HCT116 (cell line): ENCODE results near the gene MAIP1. TPM values are rescaled to one million over a fixed set of nuclear protein-coding genes. Genes with fewer than 3 reads are reported as not detected.

Source experiments
- ATAC-seq: fragments of 200-7000 bp; cut with Tn5 transposase; 2 replicates; pipeline ENCODE4 v1.9.1; 2020; ENCODE audit warnings: mild to moderate bottlenecking, moderate library complexity
- BruUV-seq: library from RNA; stranded (reverse); fragments of 400-500 nt; replicated peaks from 2 replicates; lab custom pipeline; 2021; lab: Mats Ljungman, UMichigan
- CTCF ChIA-PET: fragments of 300-600 bp; sonication (Branson Sonifier 250); formaldehyde crosslinking; loops from one replicate; lab custom pipeline; 2021; ENCODE audit warnings: antibody characterized with exemption; lab: Charles Lee
- POLR2A ChIA-PET: fragments of 300-600, 350-600 bp; sonication (Branson Sonifier 250); formaldehyde crosslinking; loops from one replicate; lab custom pipeline; 2021; ENCODE audit warnings: antibody characterized with exemption; lab: Charles Lee
- RAD21 ChIA-PET, 2 experiments: fragments of 300-600 bp; sonication (Branson Sonifier 250); formaldehyde crosslinking; loops; one replicate each; lab custom pipeline; 2023; ENCODE audit warnings: low total read pairs in 2 of 2; ENCODE audit not compliant: uncharacterized antibody in 2 of 2, unreplicated experiment in 2 of 2, low non-redundant PET in 1 of 2; lab: Charles Lee
- DNase-seq: peaks from one replicate; pipeline ENCODE4 v3.0.0-alpha.2; 2010; ENCODE audit warnings: low read depth, low spot score
- H2AFZ ChIP-seq: fragments of 200-600 bp; shearing (Covaris generic), sonication (generic); 2 replicates; pipeline ENCODE4 v1.6.1; 2017; ENCODE audit warnings: low read depth, mixed run types, mixed read lengths, antibody characterized with exemption, low read length; ENCODE audit not compliant: poor library complexity, severe bottlenecking
- H3K27ac ChIP-seq: 2 replicates; pipeline ENCODE4 v1.5.1; 2012; ENCODE audit warnings: low read depth, low read length
- H3K27me3 ChIP-seq: fragments of 200-600 bp; sonication (generic); 2 replicates; pipeline ENCODE4 v1.6.1; 2016; ENCODE audit warnings: mixed run types, low read length, mixed read lengths; ENCODE audit not compliant: insufficient read depth
- H3K36me3 ChIP-seq, 2 experiments: fragments of 200-500 bp in 1 of 2; fragments of 200-600 bp in 1 of 2; sonication (Bioruptor generic) in 1 of 2; sonication (generic) in 1 of 2; 2 replicates each; pipeline versions ENCODE4 v1.5.1 to v1.6.1; 2014 to 2016; ENCODE audit warnings: low read length in 2 of 2, inconsistent platforms in 1 of 2, mixed read lengths in 1 of 2, mixed run types in 1 of 2; ENCODE audit not compliant: insufficient read depth in 2 of 2, control insufficient read depth in 1 of 2
- H3K4me1 ChIP-seq, 2 experiments: fragments of 200-600 bp in 1 of 2; sonication (generic) in 1 of 2; 2 replicates each; pipeline versions ENCODE4 v1.5.1 to v1.6.1; 2012 to 2017; ENCODE audit warnings: low read length in 2 of 2, inconsistent platforms in 1 of 2, mild to moderate bottlenecking in 1 of 2, mixed read lengths in 1 of 2, mixed run types in 1 of 2, moderate library complexity in 1 of 2; ENCODE audit not compliant: insufficient read depth in 2 of 2, control insufficient read depth in 1 of 2
- H3K4me2 ChIP-seq: fragments of 200-600 bp; sonication (generic); 2 replicates; pipeline ENCODE4 v1.6.1; 2017; ENCODE audit warnings: mixed run types, low read length, mixed read lengths
- H3K4me3 ChIP-seq, 2 experiments: fragments of 200-600 bp in 1 of 2; sonication (generic) in 1 of 2; replicated peaks in 1 of 2; 2 replicates each; pipeline ENCODE4 v1.5.1; 2011 to 2016; ENCODE audit warnings: low read length in 2 of 2, control low read depth in 1 of 2, low read depth in 1 of 2, mild to moderate bottlenecking in 1 of 2, mixed read lengths in 1 of 2, mixed run types in 1 of 2
- H3K79me2 ChIP-seq: fragments of 200-600 bp; sonication (generic); 2 replicates; pipeline ENCODE4 v1.6.1; 2017; ENCODE audit warnings: mild to moderate bottlenecking, mixed run types, low read length, moderate library complexity, mixed read lengths; ENCODE audit not compliant: insufficient read depth
- H3K9ac ChIP-seq: fragments of 200-600 bp; sonication (generic); 2 replicates; pipeline ENCODE4 v1.6.1; 2016; ENCODE audit warnings: low read length, mixed read lengths
- H3K9me2 ChIP-seq: fragments of 200-600 bp; sonication (generic), shearing (Covaris generic); 2 replicates; pipeline ENCODE4 v1.6.1; 2017; ENCODE audit warnings: mixed run types, mild to moderate bottlenecking, moderate library complexity; ENCODE audit not compliant: insufficient read depth
- H3K9me3 ChIP-seq, 2 experiments: fragments of 200-500 bp in 1 of 2; fragments of 200-600 bp in 1 of 2; sonication (Bioruptor generic) in 1 of 2; sonication (generic) in 1 of 2; 2 replicates each; pipeline ENCODE4 v1.6.1; 2014 to 2017; ENCODE audit warnings: low read length in 2 of 2, mixed read lengths in 2 of 2, inconsistent platforms in 1 of 2, low read depth in 1 of 2, mild to moderate bottlenecking in 1 of 2, mixed run types in 1 of 2, moderate library complexity in 1 of 2; ENCODE audit not compliant: control insufficient read depth in 1 of 2, insufficient read depth in 1 of 2
- H4K20me1 ChIP-seq: fragments of 200-600 bp; sonication (generic), shearing (Covaris generic); 2 replicates; pipeline ENCODE4 v1.6.1; 2017; ENCODE audit warnings: mixed run types, mild to moderate bottlenecking, moderate library complexity; ENCODE audit not compliant: insufficient read depth
- ELF1 ChIP-seq: IDR thresholded peaks from 2 replicates; pipeline ENCODE4 v1.6.1; 2012; ENCODE audit warnings: low read depth, borderline replicate concordance
- EZH2 ChIP-seq: fragments of 200-600 bp; sonication (generic); IDR thresholded peaks from 2 replicates; pipeline ENCODE4 v1.6.1; 2017; ENCODE audit warnings: antibody characterized with exemption, mixed run types
- EZH2phosphoT487 ChIP-seq: fragments of 200-600 bp; IDR thresholded peaks from 2 replicates; pipeline ENCODE4 v1.6.1; 2018; ENCODE audit warnings: antibody characterized with exemption, borderline replicate concordance
- JUND ChIP-seq: IDR thresholded peaks from 2 replicates; pipeline ENCODE4 v1.6.1; 2012
- POLR2A ChIP-seq: IDR thresholded peaks from 2 replicates; pipeline ENCODE4 v1.7.0; 2011; ENCODE audit warnings: borderline replicate concordance; ENCODE audit not compliant: insufficient read depth, insufficient read length; ENCODE audit errors: extremely low read depth
- RAD21 ChIP-seq: IDR thresholded peaks from 2 replicates; pipeline ENCODE4 v1.6.1; 2012; ENCODE audit warnings: low read depth, mild to moderate bottlenecking
- SP1 ChIP-seq: IDR thresholded peaks from 2 replicates; pipeline ENCODE4 v1.6.1; 2012; ENCODE audit warnings: low read depth
- SRF ChIP-seq: IDR thresholded peaks from 2 replicates; pipeline ENCODE4 v1.6.1; 2012; ENCODE audit warnings: low read depth
- YY1 ChIP-seq: IDR thresholded peaks from 2 replicates; pipeline ENCODE4 v1.6.1; 2011; ENCODE audit warnings: low read length, low read depth, moderate library complexity, mild to moderate bottlenecking; ENCODE audit not compliant: insufficient replicate concordance; ENCODE audit errors: extremely low read depth
- intact Hi-C: fragments of 100-400 bp; cut with micrococcal nuclease; formaldehyde crosslinking; loops from 2 replicates; pipeline ENCODE4 v1.10.0; 2022
- total RNA-seq: library from RNA; stranded (reverse); gene quantifications from one replicate; pipeline ENCODE4 v1.2.1, GENCODE V29; 2021; ENCODE audit not compliant: unreplicated experiment
- TF ChIP-seq, protein P1 (sequence below), 3 experiments: fragments of 200-600 bp in 1 of 3; sonication (generic) in 1 of 3; IDR thresholded peaks in 2 of 3; conservative IDR thresholded peaks in 1 of 3; 2 replicates each; pipeline ENCODE4 v1.5.1; 2012 to 2017; ENCODE audit warnings: low read depth in 2 of 3, low read length in 2 of 3, antibody characterized with exemption in 1 of 3, borderline replicate concordance in 1 of 3, control low read depth in 1 of 3, mild to moderate bottlenecking in 1 of 3, mixed read lengths in 1 of 3, mixed run types in 1 of 3, moderate library complexity in 1 of 3; ENCODE audit not compliant: insufficient read depth in 1 of 3

The MAIP1 gene
- total RNA-seq, 1 experiment from 2014 or later: 32.5 TPM

DNA sequence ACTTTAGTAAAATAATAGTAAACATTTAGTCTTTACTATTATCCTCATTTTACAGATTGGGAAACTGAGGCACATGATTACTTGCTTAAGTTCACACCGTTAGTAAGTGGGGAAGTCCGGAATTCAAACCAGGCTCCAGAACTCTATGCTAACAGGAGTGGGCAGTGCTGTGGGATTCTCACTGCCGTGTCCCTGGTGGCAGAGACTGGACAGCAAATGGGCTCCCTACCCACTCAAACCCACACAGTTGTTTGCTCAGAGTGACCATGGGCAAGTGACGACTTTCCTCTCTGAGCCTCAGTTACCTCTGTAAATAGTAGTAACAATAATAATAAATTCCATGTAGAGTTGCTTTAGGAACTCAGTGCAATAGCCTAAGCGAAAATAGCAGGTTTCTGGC is 24.0 kb downstream of the MAIP1 start:
- DNase-seq: no peak
- CTCF ChIA-PET: interaction anchor here (1.0 to 3.7 kb wide), 5 partner anchors 491 to 723 kb away, joined by 6 to 36 read pairs (median 9); no protein-coding TSS in a partner anchor
- TF ChIP-seq SRF (no peak), RAD21 (no peak), ELF1 (no peak), POLR2A (no peak)
- peaks cover 10 to 26% of the 10 kb centered on the region in 2 experiments for H3K4me1 ChIP-seq
- H3K9ac ChIP-seq: no peak overlapping the region
- H3K4me3 ChIP-seq: no peak overlapping the region
- RAD21 ChIA-PET: interaction anchor here in 1 of 2 experiments (1.0 kb wide), 1 partner anchor 505 kb away, joined by 6 read pairs; no protein-coding TSS in a partner anchor
- no peaks in the 10 kb centered on the region for H3K79me2 ChIP-seq
- intact Hi-C loops: loop anchor here (5.0 kb wide), 1 partner anchor 833 kb away; the partner anchor contains the start of gene BZW1
- no peak for ATAC-seq
- BruUV-seq: no TSS peak
- no peaks in the 10 kb centered on the region for H4K20me1 ChIP-seq
- H3K27me3 ChIP-seq: no peaks in the 10 kb centered on the region
- no peaks in the 10 kb centered on the region for H3K9me2 ChIP-seq
- no peaks in the 10 kb centered on the region for H3K36me3 ChIP-seq
- no peak overlapping the region for H2AFZ ChIP-seq
- H3K27ac ChIP-seq: no peak overlapping the region
- POLR2A ChIA-PET: no interaction called here
- H3K4me2 ChIP-seq: 0 out of 2 replicates have a peak overlapping the region, but pooled peaks have one; percentile 27
- no peaks in the 10 kb centered on the region for H3K9me3 ChIP-seq

DNA sequence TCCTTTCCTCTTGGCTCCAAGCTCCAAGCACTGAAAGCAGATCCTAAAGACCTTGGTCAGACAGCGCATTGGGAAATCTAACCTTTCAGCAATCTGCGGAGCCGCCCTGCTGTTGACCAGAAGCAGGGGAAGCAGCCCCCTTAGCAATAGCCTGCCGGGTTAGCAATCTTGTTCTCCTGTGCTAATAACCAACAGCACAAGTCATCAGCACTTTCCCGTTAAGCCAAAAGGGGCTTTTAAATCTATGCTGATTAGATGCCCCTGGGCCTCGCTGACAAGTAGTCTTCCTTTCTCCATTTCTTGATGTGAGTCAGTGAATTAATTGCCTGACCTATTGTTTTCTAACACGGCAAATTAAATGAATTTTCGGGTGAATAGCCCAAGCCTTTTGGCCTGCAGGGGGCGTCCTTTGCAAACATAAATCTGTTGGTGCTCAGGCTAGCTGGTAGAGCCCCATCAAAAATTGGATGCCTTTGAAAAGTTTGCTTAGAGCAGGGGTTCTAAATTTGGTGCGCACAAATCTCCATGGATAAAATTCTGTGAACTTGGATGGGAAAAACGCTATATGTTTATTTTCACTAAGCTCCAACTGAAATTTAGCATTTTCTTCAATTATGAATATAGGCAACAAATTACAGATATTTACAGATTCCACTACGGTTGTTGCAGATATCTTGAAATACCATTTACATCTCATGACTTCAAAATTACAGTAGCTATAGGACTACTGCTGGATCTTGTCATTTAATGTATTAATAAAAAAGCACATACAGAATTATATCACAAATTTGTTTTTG is 24.6 kb downstream of the MAIP1 start:
- Histone ChIP-seq H3K27ac (no peak overlapping the region), H3K9me2 (no peaks in the 10 kb centered on the region), H2AFZ (no peak overlapping the region), H3K4me2 (peak overlapping the region; percentile 27), H3K4me1 (peaks cover 10 to 26% of the 10 kb centered on the region in 2 experiments), H4K20me1 (no peaks in the 10 kb centered on the region), H3K79me2 (no peaks in the 10 kb centered on the region), H3K9me3 (no peaks in the 10 kb centered on the region), H3K27me3 (no peaks in the 10 kb centered on the region), H3K9ac (no peak overlapping the region), H3K36me3 (no peaks in the 10 kb centered on the region), H3K4me3 (no peak overlapping the region)
- POLR2A ChIA-PET: no interaction called here
- BruUV-seq: no TSS peak
- RAD21 ChIA-PET: interaction anchor here in 1 of 2 experiments (1.0 kb wide), 1 partner anchor 504 kb away, joined by 6 read pairs; no protein-coding TSS in a partner anchor
- intact Hi-C loops: loop anchor here (1.0 to 5.0 kb wide), 5 partner anchors 323 to 832 kb away; partner anchors contain the start of gene BZW1
- TF ChIP-seq SP1 (no peak), EZH2 (no peak), ELF1 (no peak), YY1 (peak; percentile 19), JUND (no peak), RAD21 (peak; percentile 93), EZH2phosphoT487 (no peak)
- TF ChIP-seq, protein P1, sequence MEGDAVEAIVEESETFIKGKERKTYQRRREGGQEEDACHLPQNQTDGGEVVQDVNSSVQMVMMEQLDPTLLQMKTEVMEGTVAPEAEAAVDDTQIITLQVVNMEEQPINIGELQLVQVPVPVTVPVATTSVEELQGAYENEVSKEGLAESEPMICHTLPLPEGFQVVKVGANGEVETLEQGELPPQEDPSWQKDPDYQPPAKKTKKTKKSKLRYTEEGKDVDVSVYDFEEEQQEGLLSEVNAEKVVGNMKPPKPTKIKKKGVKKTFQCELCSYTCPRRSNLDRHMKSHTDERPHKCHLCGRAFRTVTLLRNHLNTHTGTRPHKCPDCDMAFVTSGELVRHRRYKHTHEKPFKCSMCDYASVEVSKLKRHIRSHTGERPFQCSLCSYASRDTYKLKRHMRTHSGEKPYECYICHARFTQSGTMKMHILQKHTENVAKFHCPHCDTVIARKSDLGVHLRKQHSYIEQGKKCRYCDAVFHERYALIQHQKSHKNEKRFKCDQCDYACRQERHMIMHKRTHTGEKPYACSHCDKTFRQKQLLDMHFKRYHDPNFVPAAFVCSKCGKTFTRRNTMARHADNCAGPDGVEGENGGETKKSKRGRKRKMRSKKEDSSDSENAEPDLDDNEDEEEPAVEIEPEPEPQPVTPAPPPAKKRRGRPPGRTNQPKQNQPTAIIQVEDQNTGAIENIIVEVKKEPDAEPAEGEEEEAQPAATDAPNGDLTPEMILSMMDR (IDR thresholded peaks at IDR 0.05 in 2 of 3, conservative IDR thresholded peaks at IDR 0.05 in 1 of 3; ENCODE audit: borderline replicate concordance in 1 of 3, insufficient read depth in 1 of 3, low read depth in 2 of 3, low read length in 2 of 3): peak; percentile 76 to 95 (median 88)
- CTCF ChIA-PET: interaction anchor here (0.9 to 3.7 kb wide), 7 partner anchors 490 to 756 kb away, joined by 3 to 36 read pairs (median 8); no protein-coding TSS in a partner anchor
- ATAC-seq (peak; percentile 79), DNase-seq (peak; percentile 57)
